HG03521 (cell line): ENCODE results near the gene TRAPPC10.

ENCODE experiments used
- ATAC-seq: cut with Tn5 transposase; IDR thresholded peaks from one replicate; pipeline ENCODE4 v1.9.1; 2021; ENCODE audit warnings: mild to moderate bottlenecking, moderate library complexity; ENCODE audit not compliant: unreplicated experiment

Gene TRAPPC10

DNA sequence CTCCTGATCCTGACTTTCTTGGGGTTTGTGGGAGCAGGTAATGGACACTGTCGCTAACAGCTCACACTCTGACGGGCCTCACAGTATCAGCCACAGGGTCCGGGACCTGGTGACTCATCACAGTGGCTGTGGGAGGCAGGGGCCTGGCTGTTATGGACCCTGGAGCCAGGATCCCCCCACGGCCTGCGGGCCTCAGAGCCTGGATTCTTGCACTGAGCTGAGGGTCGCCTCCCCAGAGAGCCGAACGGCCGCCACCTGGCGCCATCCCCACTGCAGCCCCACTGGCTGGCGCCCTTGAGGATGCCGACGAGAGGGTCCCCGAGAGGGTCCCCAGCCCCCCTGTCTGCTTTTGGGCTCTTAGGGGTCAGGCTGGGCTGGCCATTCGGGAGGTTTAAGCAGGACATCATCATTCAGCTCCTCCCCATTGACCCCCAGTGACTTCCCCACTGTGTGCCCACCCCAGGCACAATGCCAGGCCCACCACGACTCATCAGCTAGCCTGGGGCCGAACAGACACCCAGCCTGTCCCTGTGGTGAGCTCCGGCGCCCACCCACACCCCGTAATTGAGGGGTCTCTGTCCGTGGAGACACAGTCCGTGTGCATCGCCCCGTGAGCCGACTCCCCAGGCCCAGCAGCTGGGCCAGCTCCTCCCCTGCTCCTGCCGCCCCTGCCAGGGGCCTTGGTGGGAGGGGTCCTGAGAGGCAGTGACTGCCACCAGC lies 30.8 kb upstream of the TRAPPC10 start:
- ATAC-seq: no peak

DNA sequence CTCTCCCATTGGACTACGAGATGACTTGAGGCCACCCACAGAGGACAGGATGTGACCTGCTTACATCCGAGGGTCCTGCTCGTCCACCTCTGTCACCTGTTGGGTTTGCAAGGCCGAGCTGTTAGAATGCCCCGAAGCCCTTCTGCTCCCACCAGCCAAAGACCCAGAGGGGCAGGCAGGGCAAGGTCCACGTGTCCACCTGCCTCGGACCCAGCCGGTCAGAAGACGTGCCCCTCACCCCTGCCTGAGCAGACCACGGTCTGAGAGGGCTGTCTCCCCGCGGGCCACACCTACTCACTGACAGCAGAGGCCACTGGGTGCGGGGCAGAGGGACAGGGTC lies 30.3 kb upstream of the TRAPPC10 start:
- ATAC-seq: no peak

DNA sequence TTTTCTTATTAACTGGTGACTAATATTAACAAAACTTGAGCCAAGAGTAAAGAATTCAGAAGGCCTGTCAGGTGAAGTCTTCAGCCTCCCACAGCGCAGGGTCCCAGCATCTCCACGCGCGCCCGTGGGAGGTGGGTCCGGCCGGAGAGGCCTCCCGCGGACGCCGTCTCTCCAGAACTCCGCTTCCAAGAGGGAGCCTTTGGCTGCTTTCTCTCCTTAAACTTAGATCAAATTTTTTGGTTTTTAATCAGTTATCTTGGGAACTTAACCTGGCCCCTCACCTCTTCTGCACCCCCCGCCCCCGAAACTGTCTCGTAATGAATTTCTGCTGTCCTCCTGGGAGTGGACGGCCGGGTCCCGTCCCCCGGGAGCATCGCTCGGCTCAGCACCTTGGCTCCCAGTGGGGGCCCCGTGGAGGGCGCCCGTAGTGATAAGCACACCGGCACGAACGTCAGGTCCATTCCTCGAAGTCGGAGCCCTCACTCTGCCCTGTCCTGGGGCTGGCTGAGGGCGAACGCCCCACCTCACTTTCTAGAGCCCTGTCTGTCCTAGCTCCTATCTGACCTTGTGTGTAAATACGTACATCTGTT lies 29.5 kb upstream of the TRAPPC10 start:
- no peak for ATAC-seq

DNA sequence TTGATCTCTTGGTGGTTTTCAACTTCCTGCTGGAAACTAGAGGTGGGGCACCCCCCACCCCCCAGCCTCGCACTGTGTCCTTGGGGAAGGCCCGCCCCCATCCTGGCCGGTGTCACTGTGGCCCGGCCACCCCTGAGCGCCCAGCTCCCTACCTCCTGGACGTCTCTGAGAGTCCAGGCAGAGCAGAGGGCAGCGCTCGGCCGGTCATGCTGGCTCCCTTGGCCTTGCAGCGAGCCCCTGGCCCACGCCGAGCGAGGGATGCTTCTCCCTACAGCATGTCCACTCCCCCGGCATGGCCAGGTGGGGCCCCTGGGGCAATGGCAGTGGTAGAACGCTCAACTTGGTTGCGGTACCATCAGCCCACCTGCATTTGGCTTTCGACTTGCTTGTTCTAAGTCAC lies 28.7 kb upstream of the TRAPPC10 start:
- ATAC-seq: no peak

DNA sequence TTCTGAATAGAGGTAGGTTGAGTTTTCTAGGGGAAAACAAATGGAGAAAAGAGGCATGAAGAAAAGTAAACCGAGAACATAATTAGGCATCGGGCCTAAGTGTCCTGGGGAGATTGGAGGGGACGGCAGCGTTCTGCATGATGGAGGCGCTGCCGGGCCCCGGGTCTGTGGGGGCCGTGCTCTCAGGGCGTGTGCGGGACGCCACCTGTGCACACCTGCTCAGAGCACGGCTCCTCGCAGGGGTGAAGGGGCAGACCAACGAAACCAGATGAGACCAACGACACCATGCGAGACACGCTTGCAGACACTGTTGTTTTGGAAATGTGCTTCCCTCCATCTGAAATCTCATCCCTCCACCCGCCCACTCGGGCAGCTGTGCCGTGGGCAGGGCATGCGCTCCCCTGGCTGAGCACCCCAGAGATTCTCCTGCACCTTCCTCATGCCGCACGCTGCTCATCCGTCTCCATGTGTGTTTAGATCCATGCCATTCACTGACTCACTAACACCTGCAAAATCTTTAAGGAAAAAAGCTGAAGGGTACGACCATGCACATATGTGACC lies 28.2 kb upstream of the TRAPPC10 start:
- no peak for ATAC-seq

DNA sequence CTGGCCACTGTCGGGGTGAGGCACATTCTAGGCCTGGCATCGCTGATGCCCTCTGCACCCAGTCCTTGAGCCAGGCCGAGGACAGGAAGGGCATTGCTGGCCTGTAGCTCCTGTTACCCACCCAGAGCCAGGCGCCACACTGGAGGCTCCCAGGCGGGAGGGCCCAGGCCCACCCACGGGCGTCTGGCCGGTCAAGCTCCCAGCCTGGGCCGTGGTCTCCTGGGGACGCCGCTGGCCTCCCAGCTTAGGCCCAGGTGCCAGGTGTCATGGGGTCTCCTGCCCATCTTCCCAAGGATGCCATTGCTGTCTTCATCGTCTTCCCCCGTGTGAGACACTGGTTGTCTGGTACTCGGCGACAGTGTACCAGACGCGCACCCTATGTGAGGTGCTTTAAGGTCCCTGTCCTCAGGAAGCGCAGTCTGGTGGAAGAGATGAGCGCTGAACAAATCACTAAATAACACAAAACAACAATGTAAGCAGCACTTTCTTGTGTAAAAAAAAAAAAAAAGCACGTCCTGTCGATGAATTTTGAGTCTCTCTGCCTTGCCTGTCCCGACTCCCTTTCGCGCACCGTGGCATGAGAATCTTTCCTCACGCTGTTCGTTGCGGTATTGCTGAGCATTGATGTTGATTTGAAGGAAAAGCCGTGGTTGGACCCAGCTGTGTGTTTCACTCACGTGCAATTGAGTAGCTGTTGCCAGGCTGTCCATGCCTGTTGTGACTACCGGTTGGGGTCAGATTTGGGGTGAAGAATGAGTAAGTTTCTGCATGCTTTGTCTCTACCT lies 27.0 kb upstream of the TRAPPC10 start:
- ATAC-seq: no peak

DNA sequence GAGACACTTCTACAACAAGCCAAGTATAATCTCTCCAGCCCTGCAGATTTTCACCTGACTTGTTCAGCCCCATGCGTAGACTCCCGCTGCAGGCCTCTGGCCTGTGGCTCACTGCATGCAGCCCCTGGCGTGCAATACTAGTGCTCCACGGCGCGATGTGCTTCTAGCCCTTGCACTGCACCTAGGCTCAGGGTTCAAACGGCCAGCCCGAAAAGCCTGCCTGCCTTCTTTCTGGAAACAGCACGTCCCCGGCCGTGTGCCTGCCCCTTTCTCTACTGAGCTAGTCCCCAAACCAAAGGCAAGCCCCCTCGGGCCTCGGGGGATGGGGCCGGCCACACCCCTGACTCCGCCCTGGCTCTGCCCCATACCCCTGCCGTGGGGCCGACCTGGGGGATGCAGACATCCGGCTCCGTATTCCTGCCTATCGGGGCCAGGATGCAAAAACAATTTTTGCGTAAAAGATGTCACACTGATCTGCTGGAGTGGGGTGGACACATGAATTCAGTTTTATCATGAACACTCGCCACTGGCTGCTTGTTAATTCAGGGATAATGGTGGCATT lies 26.3 kb upstream of the TRAPPC10 start:
- no peak for ATAC-seq

DNA sequence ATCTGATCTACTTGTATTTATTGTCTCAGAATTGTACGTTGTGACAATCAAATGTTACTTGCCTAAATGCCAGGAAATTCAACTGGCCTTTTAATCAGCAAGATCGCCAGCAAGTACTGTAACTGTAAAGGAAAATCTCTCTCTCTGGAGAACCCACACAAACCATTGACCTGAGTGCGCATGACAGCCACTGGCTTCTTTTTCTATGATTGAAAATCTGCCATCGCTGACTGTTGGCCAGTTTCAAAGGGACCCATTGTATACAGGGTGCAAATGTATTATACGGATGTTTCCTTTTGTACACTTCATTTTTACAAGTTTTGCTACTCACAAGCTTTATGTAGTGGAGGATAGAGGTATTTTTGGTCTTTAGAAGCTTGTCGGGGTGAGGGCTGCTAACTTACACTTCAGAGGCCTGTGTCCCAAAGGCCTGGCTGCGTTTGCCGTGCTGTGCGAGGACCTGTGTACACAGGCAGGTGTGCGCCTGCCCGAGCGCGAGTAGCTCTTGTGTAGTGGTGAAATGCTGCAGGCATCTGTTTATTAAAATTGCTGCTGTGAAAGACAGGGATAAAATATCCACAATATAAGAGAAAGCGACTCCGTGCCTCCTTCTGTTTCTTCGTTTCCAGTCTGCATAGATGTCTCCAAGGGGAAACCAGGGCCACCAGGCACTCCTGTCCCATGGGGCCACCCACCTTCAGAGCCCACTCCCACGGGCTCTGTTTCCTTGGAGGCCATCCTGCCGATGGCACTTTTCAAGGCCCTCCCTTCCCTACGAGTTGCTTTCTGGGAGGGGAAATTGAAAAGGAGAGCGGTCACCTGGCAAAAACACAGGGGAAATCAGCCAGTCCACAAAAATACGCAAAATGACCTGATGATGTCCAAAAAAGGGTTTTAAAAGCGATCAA lies 25.3 kb upstream of the TRAPPC10 start:
- no peak for ATAC-seq

DNA sequence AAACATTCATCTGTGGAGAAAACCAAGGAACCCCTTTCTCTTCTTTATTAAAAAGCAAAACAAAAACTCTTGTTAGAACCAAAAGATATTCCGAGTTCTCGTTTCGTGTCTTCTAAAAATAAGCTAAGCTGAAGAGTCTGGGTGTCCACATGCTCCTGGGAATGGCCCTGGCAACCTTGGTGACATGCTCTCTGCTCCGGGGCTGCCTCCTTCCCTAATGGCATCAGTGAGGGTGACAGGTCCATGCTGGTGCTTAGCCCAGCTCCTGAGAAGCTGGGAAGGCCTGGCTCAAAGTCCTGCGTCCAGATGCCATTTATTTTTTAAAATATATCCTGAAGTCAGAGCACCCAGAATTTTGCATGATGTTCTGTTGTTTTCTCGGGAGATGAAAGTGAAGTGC lies 24.6 kb upstream of the TRAPPC10 start:
- no peak for ATAC-seq

DNA sequence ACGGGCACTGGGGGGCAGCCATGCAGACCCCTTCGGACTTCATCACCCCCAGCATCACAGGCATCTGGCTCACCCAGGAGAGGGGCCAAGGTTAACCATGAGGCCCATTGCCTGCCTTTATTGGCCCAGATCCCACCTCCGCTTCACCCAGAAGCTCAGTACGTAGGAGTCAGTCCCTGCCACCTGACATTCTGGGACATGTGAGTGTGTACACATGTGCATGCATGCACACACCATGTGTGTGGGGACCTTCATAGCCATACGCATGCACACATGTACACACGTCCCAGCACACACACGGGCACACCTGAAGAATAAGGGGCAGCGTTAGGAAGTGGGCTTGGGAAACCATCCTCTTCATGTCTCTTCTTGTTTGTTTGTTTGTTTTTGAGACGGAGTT lies 24.1 kb upstream of the TRAPPC10 start:
- no peak for ATAC-seq

DNA sequence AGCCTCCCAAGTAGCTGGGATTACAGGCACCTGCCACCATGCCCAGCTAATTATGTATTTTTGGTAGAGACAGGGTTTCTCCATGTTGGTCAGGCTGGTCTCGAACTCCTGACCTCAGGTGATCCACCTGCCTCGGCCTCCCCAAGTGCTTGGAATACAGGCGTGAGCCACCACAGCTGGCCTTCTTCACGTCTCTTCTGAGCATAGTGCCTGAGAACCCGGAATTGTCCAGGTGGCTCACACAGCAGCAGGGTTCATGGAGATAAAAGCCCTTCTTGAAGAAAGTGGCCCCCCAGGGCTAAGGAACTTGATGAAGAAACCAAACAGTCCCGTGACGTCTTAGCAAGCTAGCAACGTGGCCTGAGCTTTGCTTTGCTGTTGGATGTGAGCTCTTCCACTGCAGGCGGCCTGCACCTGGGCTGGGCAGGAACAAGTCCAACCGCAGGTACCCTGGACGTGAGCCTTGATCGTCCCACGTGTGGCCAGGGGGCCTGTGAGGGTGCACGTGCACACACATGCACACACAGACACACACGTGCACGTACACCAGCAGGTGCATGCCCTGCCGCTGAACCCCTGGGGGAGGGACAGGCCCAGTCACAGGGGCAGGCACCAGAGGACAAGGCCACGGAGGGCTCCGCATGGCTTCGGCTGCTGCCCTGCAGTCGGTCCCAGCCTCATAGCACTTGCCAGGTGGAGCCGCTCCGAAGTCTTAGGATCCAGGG lies 23.4 kb upstream of the TRAPPC10 start:
- no peak for ATAC-seq

DNA sequence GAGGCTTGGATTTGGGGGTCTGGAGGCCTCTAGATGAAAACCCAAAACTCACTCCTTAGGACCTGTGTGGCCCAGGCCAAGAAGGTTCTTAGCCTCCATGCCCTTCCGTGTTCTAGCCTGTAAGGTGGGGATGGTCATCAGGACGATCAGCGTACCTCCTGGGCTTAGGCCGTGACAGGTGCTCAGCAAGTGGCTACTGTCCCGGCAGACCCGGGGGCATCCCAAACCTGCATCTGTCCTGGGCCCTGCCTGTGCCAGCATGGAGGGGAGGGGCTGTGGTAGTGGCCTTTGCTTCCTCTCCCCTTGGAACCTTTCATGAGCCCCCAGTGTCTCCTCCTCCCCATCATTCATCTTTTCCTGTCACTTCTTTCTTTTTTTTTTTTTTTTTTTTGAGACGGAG lies 22.7 kb upstream of the TRAPPC10 start:
- no peak for ATAC-seq

DNA sequence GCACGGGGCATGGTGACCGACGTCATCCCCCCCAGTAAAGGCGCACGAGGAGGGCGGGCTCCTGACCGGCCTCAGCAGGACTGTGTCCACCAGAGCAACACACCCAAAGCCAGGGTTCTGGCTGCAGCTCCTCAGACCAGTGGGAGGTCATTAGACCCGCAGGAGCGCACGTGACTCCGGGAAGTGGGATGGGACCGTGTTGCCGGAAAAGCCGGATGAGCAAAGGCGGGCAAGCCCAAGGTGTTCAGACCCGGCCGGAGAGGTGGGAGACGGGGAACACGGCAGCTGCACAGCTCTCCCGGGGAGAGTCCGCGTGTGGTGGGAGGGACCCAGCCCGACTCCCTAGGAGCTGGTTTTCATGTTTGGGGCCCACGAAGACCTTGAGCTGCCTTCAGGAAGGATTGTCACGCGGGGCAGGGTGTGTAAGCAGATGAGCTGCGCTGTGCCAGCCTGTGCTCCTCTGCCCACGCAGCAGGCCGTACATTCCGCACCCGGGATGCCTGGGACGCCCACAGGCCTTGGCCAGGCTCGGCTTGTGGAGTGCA lies 20.6 kb upstream of the TRAPPC10 start:
- no peak for ATAC-seq

DNA sequence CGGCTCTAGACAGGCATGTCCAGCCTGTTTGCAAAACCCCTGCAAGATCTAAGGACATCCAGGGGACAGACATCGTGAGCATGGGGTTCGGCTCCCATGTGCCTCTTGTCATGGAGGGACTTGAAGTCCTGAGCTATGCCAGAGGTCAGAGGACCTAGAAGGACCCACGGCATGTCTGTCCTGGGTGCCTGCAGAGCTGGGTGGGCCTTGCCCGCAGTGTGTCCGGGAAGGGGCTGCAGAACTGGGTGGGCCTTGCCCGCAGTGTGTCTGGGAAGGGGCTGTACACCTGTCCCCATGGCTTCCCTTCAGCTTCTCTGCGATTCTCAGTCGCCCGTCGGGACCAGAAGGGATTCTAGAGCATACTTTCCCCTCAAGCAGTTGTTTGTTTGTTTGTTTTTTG lies 20.0 kb upstream of the TRAPPC10 start:
- ATAC-seq: no peak

DNA sequence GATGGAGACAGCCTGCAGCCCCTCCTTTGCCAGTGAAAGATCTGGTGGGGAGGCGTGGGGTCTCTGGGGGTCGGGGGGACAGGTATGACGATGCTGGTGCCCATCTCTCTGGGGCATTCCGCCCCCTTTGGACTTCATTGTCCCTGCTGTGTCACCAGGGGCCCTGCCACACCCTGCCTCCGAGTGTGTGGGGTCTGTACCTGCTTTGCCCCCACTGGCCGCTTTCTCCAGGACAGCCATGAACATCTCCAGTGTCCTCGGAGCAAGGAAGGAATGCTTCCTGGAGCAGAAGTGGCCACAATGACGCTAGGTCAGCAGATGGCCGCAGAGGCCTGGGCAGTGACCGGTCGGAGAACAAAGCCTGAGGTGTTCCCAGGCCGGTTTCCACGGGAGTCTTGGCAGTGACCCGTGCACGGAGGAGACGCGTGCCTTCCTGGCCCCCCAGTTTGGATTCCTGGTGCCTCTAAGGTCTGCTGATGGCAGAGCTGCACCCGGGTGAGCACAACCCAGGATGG lies 18.6 kb upstream of the TRAPPC10 start:
- ATAC-seq: no peak

DNA sequence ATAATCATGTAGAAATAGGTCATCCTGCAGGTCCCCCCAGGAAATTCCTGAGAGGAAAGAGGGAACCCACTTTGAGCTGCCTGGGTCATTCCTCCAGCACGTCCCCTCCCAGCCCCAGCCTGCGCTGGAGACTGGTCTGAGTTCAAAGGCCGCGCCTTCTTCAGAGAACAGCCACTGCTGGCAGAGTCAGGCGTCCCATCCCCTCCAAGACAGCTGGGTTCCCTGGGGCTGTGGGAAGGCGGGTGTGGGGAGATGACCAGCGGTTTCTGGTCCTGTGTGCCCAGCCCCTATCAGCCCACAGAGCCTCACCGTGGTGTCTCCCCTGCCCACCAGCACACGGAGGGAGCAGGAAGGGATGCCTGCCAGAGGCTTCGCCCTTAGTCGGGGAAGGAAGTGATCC lies 18.0 kb upstream of the TRAPPC10 start:
- no peak for ATAC-seq

DNA sequence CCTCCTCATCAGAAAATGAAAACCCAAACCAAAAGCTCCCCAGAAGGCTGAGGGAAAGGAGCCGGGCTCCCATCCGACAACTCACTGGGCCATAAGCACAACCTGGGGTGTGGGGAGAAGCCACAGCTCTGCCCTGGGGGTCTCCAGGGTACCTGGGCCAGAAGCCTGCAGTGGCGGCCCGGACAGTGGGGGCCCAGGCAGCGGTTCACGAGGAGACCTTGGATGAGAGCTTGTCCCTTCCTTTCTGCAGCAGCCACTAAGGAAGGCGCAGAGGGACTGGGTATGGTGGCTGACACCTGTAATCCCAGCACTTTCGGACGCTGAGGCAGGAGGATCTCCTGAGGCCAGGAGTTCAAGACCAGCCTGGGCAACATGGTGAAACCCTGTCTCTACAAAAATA lies 17.5 kb upstream of the TRAPPC10 start:
- no peak for ATAC-seq

DNA sequence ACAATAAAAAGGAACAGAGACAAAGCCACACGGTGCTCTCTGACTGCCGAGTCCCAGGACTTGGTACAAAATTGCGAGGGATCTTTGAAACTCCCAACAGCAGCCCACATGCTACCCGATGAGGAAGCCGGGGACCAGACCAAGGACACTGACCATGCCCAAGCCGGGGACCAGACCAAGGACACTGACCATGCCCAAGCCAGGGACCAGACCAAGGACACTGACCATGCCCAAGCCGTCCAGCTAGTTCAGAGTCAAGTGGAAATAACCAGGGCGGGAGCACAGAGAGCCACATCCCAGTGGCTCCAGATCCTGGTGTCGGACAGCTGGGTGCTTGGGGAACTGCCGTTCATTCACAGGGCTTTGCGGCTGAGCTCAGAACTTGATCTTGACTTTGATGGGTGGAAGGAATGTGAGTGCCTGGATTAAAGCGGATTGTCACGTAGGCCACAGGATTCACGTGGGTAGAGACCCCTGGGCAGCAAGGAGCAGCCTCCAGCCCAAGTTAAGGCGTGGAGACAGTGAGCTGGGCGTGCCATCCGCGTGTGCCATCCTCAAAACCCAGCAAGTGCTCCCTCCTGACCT lies 16.5 kb upstream of the TRAPPC10 start:
- ATAC-seq: no peak
